Measurements from ENCODE around the gene ZDHHC14.

ZDHHC14 gene

GRCh38 chr6:157550114-157550989 lies 169.4 kb downstream of the ZDHHC14 start:
- no peak for TF ChIP-seq CTCF (IDR thresholded peaks at IDR 0.05; ENCODE audit: control insufficient read depth, extremely low read depth, insufficient read depth)
- no peak for DNase-seq (ENCODE audit: low read depth)
- no peak overlapping the region for H3K4me3 ChIP-seq (ENCODE audit: low read depth, low read length)

DNA sequence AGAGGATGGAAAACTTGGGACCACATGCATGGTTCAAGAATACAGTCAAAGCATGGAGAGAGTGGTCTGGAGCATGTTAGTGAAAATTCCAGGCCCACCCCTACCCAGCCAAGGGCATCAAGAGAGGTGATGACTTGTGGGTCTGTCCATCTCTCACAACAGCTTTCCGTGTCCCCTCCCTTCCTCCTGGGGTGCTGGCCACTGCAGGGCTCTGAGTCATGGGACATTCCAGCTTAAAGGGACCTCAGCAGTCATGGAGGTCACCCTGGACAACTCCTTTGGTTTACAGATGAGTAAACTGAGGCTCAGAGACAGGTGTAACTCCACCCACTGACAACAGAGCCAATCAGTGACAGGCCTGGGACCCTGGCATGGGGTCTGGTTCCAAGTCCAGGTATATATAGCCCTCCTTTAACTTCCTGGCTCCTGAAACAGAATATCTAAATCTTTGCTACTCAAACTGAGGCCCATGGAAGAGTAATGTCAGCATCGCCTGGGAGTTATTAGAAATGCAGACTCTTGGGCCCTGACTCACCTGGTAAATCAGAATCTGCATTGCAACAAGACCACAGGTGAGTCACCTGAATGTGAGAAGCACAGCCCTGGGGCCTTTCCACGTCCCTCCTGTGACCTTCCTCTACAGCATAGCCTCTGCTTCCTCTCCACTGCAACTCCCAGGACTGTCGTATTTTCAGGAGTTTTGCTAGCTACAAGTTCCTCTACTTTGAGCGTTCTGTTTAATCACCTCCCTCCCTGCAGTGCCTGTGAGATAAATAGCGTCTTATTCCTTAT lies 170.2 kb downstream of the ZDHHC14 start:
- no peak for DNase-seq (ENCODE audit: low read depth)
- H3K4me3 ChIP-seq (ENCODE audit: low read depth, low read length) = no peak overlapping the region
- no peak for TF ChIP-seq CTCF (IDR thresholded peaks at IDR 0.05; ENCODE audit: control insufficient read depth, extremely low read depth, insufficient read depth)

DNA sequence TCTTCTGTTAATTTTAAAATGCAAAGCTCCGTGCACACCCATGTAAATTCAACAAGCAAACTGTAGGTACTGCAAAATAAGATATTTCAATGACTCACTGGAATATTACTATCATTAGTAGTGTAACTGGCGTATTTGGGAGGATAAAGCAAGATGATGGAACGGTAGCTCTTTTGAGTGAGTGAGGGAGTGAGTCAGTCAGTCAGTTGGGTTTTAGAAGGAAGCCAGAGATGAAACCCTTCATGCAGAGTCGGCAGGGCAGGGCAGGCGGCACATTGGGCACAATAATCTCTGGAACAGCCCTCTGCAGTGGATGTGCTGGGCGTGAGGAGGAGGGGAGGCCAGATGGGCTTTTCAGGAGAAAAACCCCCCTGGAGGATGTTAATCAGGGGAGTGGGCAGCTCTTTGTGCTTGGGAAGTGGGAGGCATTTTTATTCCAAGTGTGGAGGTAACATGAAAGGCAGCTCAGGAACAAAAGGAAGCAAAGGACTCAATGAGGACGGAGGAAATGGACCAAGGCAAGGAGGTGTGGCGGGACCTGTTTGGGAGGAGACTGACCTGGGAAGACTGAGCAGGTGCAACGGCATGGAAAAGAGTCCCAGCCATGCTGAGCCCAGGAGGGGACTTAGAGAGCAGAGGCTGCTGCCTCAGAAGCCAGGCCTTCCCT lies 171.2 kb downstream of the ZDHHC14 start:
- H3K4me3 ChIP-seq (ENCODE audit: low read depth, low read length) = no peak overlapping the region
- TF ChIP-seq CTCF (IDR thresholded peaks at IDR 0.05; ENCODE audit: control insufficient read depth, extremely low read depth, insufficient read depth) = no peak
- DNase-seq (ENCODE audit: low read depth) = no peak

GRCh38 chr6:157552820-157553485 lies 172.0 kb downstream of the ZDHHC14 start:
- TF ChIP-seq CTCF (IDR thresholded peaks at IDR 0.05; ENCODE audit: control insufficient read depth, extremely low read depth, insufficient read depth) = no peak
- no peak for DNase-seq (ENCODE audit: low read depth)
- no peak overlapping the region for H3K4me3 ChIP-seq (ENCODE audit: low read depth, low read length)

DNA sequence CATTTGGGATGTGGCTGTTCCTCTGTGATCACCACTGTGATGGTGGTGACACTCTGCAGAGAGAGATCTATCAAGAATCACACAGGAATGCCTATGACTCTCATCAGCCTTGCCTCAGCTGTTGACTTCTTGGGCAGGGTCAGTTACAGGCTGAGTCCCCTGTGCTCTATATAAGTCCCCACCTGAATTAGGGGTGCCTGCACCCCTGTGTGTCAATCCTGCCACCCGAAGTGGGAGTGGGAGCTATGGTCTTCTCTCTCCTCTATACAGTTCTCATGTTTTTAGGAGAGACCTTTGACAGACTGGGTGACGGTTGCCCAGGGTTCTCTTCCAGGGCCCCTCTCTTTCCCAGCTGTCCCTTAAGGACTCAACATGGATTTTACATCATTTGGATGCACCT lies 173.8 kb downstream of the ZDHHC14 start:
- TF ChIP-seq CTCF (IDR thresholded peaks at IDR 0.05; ENCODE audit: control insufficient read depth, extremely low read depth, insufficient read depth) = no peak
- no peak for DNase-seq (ENCODE audit: low read depth)
- H3K4me3 ChIP-seq (ENCODE audit: low read depth, low read length) = no peak overlapping the region

DNA sequence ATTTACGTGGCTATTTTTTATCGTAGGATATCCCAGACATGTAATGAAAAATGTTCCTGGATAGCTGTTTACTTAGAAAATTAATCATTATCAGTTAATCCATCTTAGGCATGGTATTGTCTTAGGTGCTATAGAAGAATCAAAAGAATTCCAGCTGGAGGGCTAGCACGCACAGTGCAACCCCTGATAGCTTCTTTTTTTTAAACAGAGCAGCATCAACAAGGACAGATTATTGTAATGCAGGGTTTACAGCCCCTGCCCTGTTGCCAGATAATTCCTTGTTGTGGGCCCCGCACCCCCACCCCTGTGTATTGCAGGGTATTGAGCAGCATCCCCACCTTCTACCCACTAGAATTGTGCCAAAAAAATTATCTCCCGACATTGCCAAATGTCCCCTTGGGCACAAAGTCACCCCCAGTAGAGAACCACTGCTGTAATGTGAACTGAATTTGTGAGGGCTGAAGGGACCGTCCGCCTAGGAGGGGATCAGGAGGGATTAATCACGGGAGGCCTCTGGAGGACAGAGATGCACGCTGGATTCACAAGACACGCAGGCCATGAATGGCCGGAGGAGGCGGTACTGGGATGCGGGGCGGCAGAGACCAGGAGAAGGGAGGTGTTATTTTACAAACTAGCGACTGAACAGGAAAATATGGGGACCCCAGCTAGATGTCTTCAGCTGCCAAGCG lies 174.6 kb downstream of the ZDHHC14 start:
- DNase-seq (ENCODE audit: low read depth) = no peak
- no peak overlapping the region for H3K4me3 ChIP-seq (ENCODE audit: low read depth, low read length)
- TF ChIP-seq CTCF (IDR thresholded peaks at IDR 0.05; ENCODE audit: control insufficient read depth, extremely low read depth, insufficient read depth) = no peak
